GM12873 (cell line): ENCODE measurements around the gene DDX1.

Source experiments
- CTCF ChIP-seq: IDR thresholded peaks from 2 replicates; pipeline ENCODE4 v1.5.1; 2012; ENCODE audit warnings: low read depth, mild to moderate bottlenecking, moderate library complexity, low read length, control low read depth; ENCODE audit not compliant: insufficient read depth; ENCODE audit errors: missing control alignments

Gene DDX1

GRCh38 chr2:15616429-15616828 lies 24.8 kb downstream of the DDX1 start:
- TF ChIP-seq CTCF = no peak

GRCh38 chr2:15616850-15617777 lies 25.4 kb downstream of the DDX1 start:
- no peak for TF ChIP-seq CTCF

GRCh38 chr2:15617778-15618448 lies 26.2 kb downstream of the DDX1 start:
- no peak for TF ChIP-seq CTCF

GRCh38 chr2:15618449-15618855 lies 26.8 kb downstream of the DDX1 start:
- TF ChIP-seq CTCF = no peak

GRCh38 chr2:15619076-15619475 lies 27.4 kb downstream of the DDX1 start:
- no peak for TF ChIP-seq CTCF

- TF ChIP-seq CTCF = no peak
Observed at GRCh38 chr2:15619510-15619909, 27.8 kb downstream of the DDX1 start.

GRCh38 chr2:15619938-15620337 lies 28.3 kb downstream of the DDX1 start:
- no peak for TF ChIP-seq CTCF
